ENCODE results near the gene MMEL1. TPM values are rescaled to one million over a fixed set of nuclear protein-coding genes. Genes with fewer than 3 reads are reported as not detected.

Gene MMEL1
- total and polyA plus RNA-seq, 2 experiments from 2014 or later, result 0.57 to 0.90 TPM

DNA sequence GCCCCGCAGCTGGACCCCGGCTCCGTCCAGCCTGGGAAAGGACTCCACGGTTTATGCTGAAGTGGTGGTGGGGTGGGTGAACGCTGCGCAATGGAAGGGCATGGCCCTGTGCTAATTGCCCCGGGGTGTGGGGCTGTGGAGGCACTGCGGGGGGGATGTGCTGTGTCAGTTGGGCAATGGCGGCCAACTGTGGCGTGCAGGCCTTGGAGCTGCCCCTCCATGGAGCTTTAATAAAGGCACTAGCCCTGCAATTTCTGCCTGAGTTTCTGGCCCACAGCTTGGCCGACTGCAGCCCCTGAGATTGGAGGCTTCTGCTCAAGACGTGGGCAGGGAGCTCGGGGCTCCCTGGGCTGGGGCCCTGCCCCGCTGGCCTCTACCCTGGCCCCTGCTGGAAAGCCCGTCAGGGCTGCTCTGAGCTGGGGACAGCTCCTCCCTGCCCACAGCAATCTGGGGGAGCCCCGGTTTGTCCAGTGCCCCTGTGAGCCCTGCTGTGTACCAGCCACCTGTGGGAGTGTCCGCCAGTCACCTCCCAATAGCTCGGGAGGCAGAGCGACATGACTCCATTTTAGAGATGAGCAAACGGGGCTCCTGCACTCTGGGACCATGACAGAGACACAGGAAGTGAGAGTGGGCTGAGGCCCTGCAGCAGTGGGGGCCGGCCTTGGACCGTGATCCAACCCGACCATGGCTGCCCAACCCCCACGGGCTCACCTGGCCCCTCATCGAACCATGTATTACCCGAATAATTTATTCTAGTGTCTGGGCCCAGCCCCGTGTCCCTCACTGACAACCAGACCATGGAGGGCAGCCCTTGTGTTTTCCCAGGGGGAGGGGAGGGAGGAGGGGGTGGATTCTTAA, 85.4 kb downstream of the MMEL1 start:
- peaks cover 2% of the 10 kb centered on the region; the same call in 1 of the 3 replicates for H3K4me1 Mint-ChIP-seq
- TF ChIP-seq POLR2AphosphoS5 (IDR thresholded peaks at IDR 0.05; ENCODE audit: low read depth) (no peak; the same call in 1 of the 2 replicates), CREB1 (CRISPR knock-in tag; IDR thresholded peaks at IDR 0.05; ENCODE audit: low read depth) (no peak), ZNF331 (CRISPR knock-in tag; IDR thresholded peaks at IDR 0.05; ENCODE audit: low read depth) (no peak), ZNF114 (CRISPR knock-in tag; IDR thresholded peaks at IDR 0.05) (no peak), STAT1 (IDR thresholded peaks at IDR 0.05; ENCODE audit: unreplicated experiment) (no peak), JUNB (IDR thresholded peaks at IDR 0.05; ENCODE audit: unreplicated experiment) (no peak), EZH2phosphoT487 (IDR thresholded peaks at IDR 0.05; ENCODE audit: unreplicated experiment) (no peak)
- TF ChIP-seq, protein P1, sequence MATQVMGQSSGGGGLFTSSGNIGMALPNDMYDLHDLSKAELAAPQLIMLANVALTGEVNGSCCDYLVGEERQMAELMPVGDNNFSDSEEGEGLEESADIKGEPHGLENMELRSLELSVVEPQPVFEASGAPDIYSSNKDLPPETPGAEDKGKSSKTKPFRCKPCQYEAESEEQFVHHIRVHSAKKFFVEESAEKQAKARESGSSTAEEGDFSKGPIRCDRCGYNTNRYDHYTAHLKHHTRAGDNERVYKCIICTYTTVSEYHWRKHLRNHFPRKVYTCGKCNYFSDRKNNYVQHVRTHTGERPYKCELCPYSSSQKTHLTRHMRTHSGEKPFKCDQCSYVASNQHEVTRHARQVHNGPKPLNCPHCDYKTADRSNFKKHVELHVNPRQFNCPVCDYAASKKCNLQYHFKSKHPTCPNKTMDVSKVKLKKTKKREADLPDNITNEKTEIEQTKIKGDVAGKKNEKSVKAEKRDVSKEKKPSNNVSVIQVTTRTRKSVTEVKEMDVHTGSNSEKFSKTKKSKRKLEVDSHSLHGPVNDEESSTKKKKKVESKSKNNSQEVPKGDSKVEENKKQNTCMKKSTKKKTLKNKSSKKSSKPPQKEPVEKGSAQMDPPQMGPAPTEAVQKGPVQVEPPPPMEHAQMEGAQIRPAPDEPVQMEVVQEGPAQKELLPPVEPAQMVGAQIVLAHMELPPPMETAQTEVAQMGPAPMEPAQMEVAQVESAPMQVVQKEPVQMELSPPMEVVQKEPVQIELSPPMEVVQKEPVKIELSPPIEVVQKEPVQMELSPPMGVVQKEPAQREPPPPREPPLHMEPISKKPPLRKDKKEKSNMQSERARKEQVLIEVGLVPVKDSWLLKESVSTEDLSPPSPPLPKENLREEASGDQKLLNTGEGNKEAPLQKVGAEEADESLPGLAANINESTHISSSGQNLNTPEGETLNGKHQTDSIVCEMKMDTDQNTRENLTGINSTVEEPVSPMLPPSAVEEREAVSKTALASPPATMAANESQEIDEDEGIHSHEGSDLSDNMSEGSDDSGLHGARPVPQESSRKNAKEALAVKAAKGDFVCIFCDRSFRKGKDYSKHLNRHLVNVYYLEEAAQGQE (IDR thresholded peaks at IDR 0.05; ENCODE audit: unreplicated experiment), result no peak
- TF ChIP-seq, protein P2, sequence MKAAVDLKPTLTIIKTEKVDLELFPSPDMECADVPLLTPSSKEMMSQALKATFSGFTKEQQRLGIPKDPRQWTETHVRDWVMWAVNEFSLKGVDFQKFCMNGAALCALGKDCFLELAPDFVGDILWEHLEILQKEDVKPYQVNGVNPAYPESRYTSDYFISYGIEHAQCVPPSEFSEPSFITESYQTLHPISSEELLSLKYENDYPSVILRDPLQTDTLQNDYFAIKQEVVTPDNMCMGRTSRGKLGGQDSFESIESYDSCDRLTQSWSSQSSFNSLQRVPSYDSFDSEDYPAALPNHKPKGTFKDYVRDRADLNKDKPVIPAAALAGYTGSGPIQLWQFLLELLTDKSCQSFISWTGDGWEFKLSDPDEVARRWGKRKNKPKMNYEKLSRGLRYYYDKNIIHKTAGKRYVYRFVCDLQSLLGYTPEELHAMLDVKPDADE (IDR thresholded peaks at IDR 0.05), result no peak
- H3K27me3 Mint-ChIP-seq (ENCODE audit: insufficient read depth, low read depth, poor library complexity), result peaks cover 13% of the 10 kb centered on the region
- H3K79me2 ChIP-seq (replicated peaks; ENCODE audit: insufficient read depth), result no peaks in the 10 kb centered on the region
- DNase-seq (ENCODE audit: low spot score) (no peak), ATAC-seq (peak; percentile 5)
- no peaks in the 10 kb centered on the region for H3K27me3 ChIP-seq (ENCODE audit: insufficient read depth)
- peak overlapping the region; percentile 84; the same call in 1 of the 2 replicates for H3K27ac ChIP-seq (ENCODE audit: low read depth)
- H3K4me3 ChIP-seq, result peak overlapping the region; percentile 85
- H3K27ac Mint-ChIP-seq, result no peak overlapping the region
- H3K4me1 ChIP-seq (ENCODE audit: insufficient read depth), result peaks cover 16% of the 10 kb centered on the region; the same call in 1 of the 2 replicates
- peaks cover 4% of the 10 kb centered on the region; the same call in 1 of the 2 replicates for H3F3A ChIP-seq (replicated peaks; ENCODE audit: low read depth)
- H3K9me2 ChIP-seq (ENCODE audit: insufficient read depth), result no peaks in the 10 kb centered on the region
- no peaks in the 10 kb centered on the region for H4K20me1 ChIP-seq (replicated peaks; ENCODE audit: insufficient read depth)
- peak overlapping the region; percentile 77 for H3K4me3 Mint-ChIP-seq
- peak overlapping the region; percentile 14; the same call in 1 of the 2 replicates for H2AFZ ChIP-seq
- no peaks in the 10 kb centered on the region for H3K36me3 Mint-ChIP-seq (ENCODE audit: low read depth)
- no peaks in the 10 kb centered on the region for H3K36me3 ChIP-seq (ENCODE audit: insufficient read depth)
- H3K9me3 Mint-ChIP-seq, result no peaks in the 10 kb centered on the region
- H3K4me2 ChIP-seq, result peak overlapping the region; percentile 92

Measured in GM23338 (cell line).